WTC11 (cell line): ENCODE data around the gene TRAPPC14. TPM values are rescaled to one million over a fixed set of nuclear protein-coding genes. Genes with fewer than 3 reads are reported as not detected.

Experiments used
- ATAC-seq: fragments of 200-7000 bp; cut with Tn5 transposase; 2 replicates; pipeline ENCODE4 v1.10.0; 2021; ENCODE audit warnings: mild to moderate bottlenecking, moderate library complexity
- CTCF ChIA-PET: fragments of 300-600 bp; sonication (Branson Sonifier 250); formaldehyde crosslinking; loops from one replicate; lab custom pipeline; 2021; ENCODE audit warnings: antibody characterized with exemption; lab: Charles Lee
- POLR2A ChIA-PET: fragments of 350-600 bp; sonication (Branson Sonifier 250); formaldehyde crosslinking; loops from one replicate; lab custom pipeline; 2021; ENCODE audit warnings: antibody characterized with exemption; lab: Charles Lee
- DNase-seq: peaks from one replicate; pipeline ENCODE4 v3.0.0; 2021; ENCODE audit warnings: low spot score
- H3K27ac Mint-ChIP-seq: 2 replicates; pipeline ENCODE4 v1.8.0; 2021; ENCODE audit warnings: mixed read lengths
- H3K27me3 Mint-ChIP-seq: 2 replicates; pipeline ENCODE4 v1.8.0; 2021; ENCODE audit warnings: low read depth, mild to moderate bottlenecking, moderate library complexity, mixed read lengths
- H3K36me3 Mint-ChIP-seq: 2 replicates; pipeline ENCODE4 v1.8.0; 2021; ENCODE audit warnings: mixed read lengths
- H3K4me1 Mint-ChIP-seq: 2 replicates; pipeline ENCODE4 v1.8.0; 2022; ENCODE audit warnings: mixed read lengths
- H3K4me3 Mint-ChIP-seq: 2 replicates; pipeline ENCODE4 v1.8.0; 2021; ENCODE audit warnings: mild to moderate bottlenecking, moderate library complexity, mixed read lengths
- H3K9me3 Mint-ChIP-seq: 2 replicates; pipeline ENCODE4 v1.8.0; 2021; ENCODE audit warnings: mixed read lengths
- ARID4B ChIP-seq: sonication (generic); formaldehyde crosslinking; IDR thresholded peaks from 2 replicates; pipeline ENCODE4 v1.8.0; 2023; ENCODE audit warnings: missing genetic modification reagents, mild to moderate bottlenecking, borderline replicate concordance
- CREM ChIP-seq: sonication (generic); formaldehyde crosslinking; IDR thresholded peaks from 2 replicates; pipeline ENCODE4 v1.8.1; 2022; ENCODE audit warnings: mild to moderate bottlenecking, missing genetic modification reagents, moderate library complexity
- CTCF ChIP-seq: fragments of 200-600 bp; IDR thresholded peaks from 2 replicates; pipeline ENCODE4 v1.8.0; 2022; ENCODE audit warnings: antibody characterized with exemption
- ESRRA ChIP-seq: sonication (generic); formaldehyde crosslinking; IDR thresholded peaks from 2 replicates; pipeline ENCODE4 v1.8.1; 2022; ENCODE audit warnings: mild to moderate bottlenecking, missing genetic modification reagents, borderline replicate concordance
- FOXP1 ChIP-seq: sonication (generic); formaldehyde crosslinking; IDR thresholded peaks from 2 replicates; pipeline ENCODE4 v1.8.0; 2022; ENCODE audit warnings: missing genetic modification reagents, mild to moderate bottlenecking, moderate library complexity, borderline replicate concordance
- GABPB1 ChIP-seq: sonication (generic); formaldehyde crosslinking; IDR thresholded peaks from 2 replicates; pipeline ENCODE4 v1.8.1; 2023; ENCODE audit warnings: mild to moderate bottlenecking, missing genetic modification reagents
- HMGXB4 ChIP-seq: sonication (generic); formaldehyde crosslinking; IDR thresholded peaks from 2 replicates; pipeline ENCODE4 v1.8.1; 2023; ENCODE audit warnings: mild to moderate bottlenecking, moderate library complexity, missing genetic modification reagents
- JUN ChIP-seq: sonication (generic); formaldehyde crosslinking; IDR thresholded peaks from 2 replicates; pipeline ENCODE4 v1.8.0; 2023; ENCODE audit warnings: mild to moderate bottlenecking, missing genetic modification reagents
- MLX ChIP-seq: sonication (generic); formaldehyde crosslinking; IDR thresholded peaks from 2 replicates; pipeline ENCODE4 v1.8.1; 2023; ENCODE audit warnings: mild to moderate bottlenecking, missing genetic modification reagents, moderate library complexity
- NFE2L1 ChIP-seq: sonication (generic); formaldehyde crosslinking; IDR thresholded peaks from 2 replicates; pipeline ENCODE4 v1.8.1; 2023; ENCODE audit warnings: missing genetic modification reagents
- NR3C1 ChIP-seq: sonication (generic); formaldehyde crosslinking; conservative IDR thresholded peaks from 2 replicates; pipeline ENCODE4 v1.8.1; 2023; ENCODE audit warnings: low read depth, mild to moderate bottlenecking, missing genetic modification reagents
- RELA ChIP-seq: sonication (generic); formaldehyde crosslinking; IDR thresholded peaks from 2 replicates; pipeline ENCODE4 v1.8.1; 2022; ENCODE audit warnings: missing genetic modification reagents, mild to moderate bottlenecking, borderline replicate concordance
- USF1 ChIP-seq: sonication (generic); formaldehyde crosslinking; IDR thresholded peaks from 2 replicates; pipeline ENCODE4 v1.8.0; 2022; ENCODE audit warnings: mild to moderate bottlenecking, missing genetic modification reagents
- USF2 ChIP-seq: sonication (generic); formaldehyde crosslinking; IDR thresholded peaks from 2 replicates; pipeline ENCODE4 v1.8.1; 2023; ENCODE audit warnings: mild to moderate bottlenecking, missing genetic modification reagents, moderate library complexity
- ZNF232 ChIP-seq: sonication (generic); formaldehyde crosslinking; IDR thresholded peaks from 2 replicates; pipeline ENCODE4 v1.8.0; 2022; ENCODE audit warnings: mild to moderate bottlenecking, missing genetic modification reagents
- ZNF396 ChIP-seq: fragments of 250-450 bp; sonication (Bioruptor Pico); IDR thresholded peaks from 2 replicates; pipeline ENCODE4 v1.8.0; 2021; ENCODE audit warnings: mild to moderate bottlenecking, moderate library complexity, borderline replicate concordance
- total RNA-seq: library from RNA; stranded (reverse); gene quantifications from 3 replicates; pipeline ENCODE4 v1.2.3, GENCODE V29; 2021

TRAPPC14 gene
- total RNA-seq, 1 experiment from 2014 or later, result 28.0 TPM

GRCh38 chr7:100163871-100164270 lies 5.3 kb upstream of the TRAPPC14 start:
- peak overlapping the region; percentile 16; the same call in 1 of the 2 replicates for H3K27ac Mint-ChIP-seq

GRCh38 chr7:100163006-100163531 lies 4.5 kb upstream of the TRAPPC14 start:
- peak; percentile 59 for TF ChIP-seq USF1 (CRISPR knock-in tag)
- TF ChIP-seq ARID4B, result no peak
- no peak for TF ChIP-seq NR3C1 (CRISPR knock-in tag)
- TF ChIP-seq USF2, result peak; percentile 66; the same call in 1 of the 2 replicates
- no peak for TF ChIP-seq GABPB1
- TF ChIP-seq NFE2L1 (CRISPR knock-in tag), result no peak
- DNase-seq (no peak), ATAC-seq (peak; percentile 11)
- POLR2A ChIA-PET, result interaction anchor here (0.7 kb wide), 2 partner anchors 62 to 245 kb away, joined by 4 to 6 read pairs; partner anchors contain the start of genes AP4M1 and MCM7
- Mint-ChIP-seq H3K9me3 (no peaks in the 10 kb centered on the region), H3K36me3 (no peaks in the 10 kb centered on the region), H3K27me3 (peaks cover 26% of the 10 kb centered on the region), H3K4me1 (peaks cover 36% of the 10 kb centered on the region), H3K27ac (no peak overlapping the region), H3K4me3 (no peak overlapping the region)
- CTCF ChIA-PET, result interaction anchor here (1.2 kb wide), 1 partner anchor 14 kb away, joined by 4 read pairs; the partner anchor contains the start of genes GPC2 and STAG3

More at GRCh38 chr7:100163871-100164270, 5.3 kb upstream of the TRAPPC14 start:
- no peak for DNase-seq
- H3K27me3 Mint-ChIP-seq, result peaks cover 28% of the 10 kb centered on the region
- H3K36me3 Mint-ChIP-seq, result no peaks in the 10 kb centered on the region
- ChIA-PET POLR2A (interaction anchor here (0.7 kb wide), 2 partner anchors 62 to 244 kb away, joined by 4 to 6 read pairs; partner anchors contain the start of genes AP4M1 and MCM7), CTCF (interaction anchor here (0.5 to 1.2 kb wide), 2 partner anchors 11 to 14 kb away, joined by 3 to 4 read pairs; partner anchors contain the start of genes GPC2 and STAG3)
- H3K4me1 Mint-ChIP-seq, result peaks cover 42% of the 10 kb centered on the region
- no peak for TF ChIP-seq JUN
- TF ChIP-seq RELA (CRISPR knock-in tag), result no peak
- no peak for TF ChIP-seq USF1 (CRISPR knock-in tag)
- no peak for TF ChIP-seq HMGXB4
- no peak for TF ChIP-seq ESRRA
- no peak for TF ChIP-seq ZNF232 (CRISPR knock-in tag)
- no peak for ATAC-seq
- no peaks in the 10 kb centered on the region for H3K9me3 Mint-ChIP-seq
- H3K4me3 Mint-ChIP-seq, result no peak overlapping the region

- H3K27me3 Mint-ChIP-seq, result no peaks in the 10 kb centered on the region
- no peak overlapping the region for H3K27ac Mint-ChIP-seq
- ChIA-PET POLR2A (interaction anchor here (1.3 kb wide), 1 partner anchor 8 kb away, joined by 5 read pairs; the partner anchor contains the start of gene GAL3ST4), CTCF (interaction anchor here (1.1 to 2.5 kb wide), 3 partner anchors 9 to 57 kb away, joined by 4 to 14 read pairs (median 7); partner anchors contain the start of gene GAL3ST4)
- ATAC-seq, result no peak
- H3K4me1 Mint-ChIP-seq, result peaks cover 29% of the 10 kb centered on the region
- H3K36me3 Mint-ChIP-seq, result peaks cover 10% of the 10 kb centered on the region
- H3K9me3 Mint-ChIP-seq, result no peaks in the 10 kb centered on the region
- DNase-seq, result no peak
- no peak overlapping the region for H3K4me3 Mint-ChIP-seq
- no peak for TF ChIP-seq ZNF396 (CRISPR knock-in tag)
- no peak for TF ChIP-seq FOXP1 (CRISPR knock-in tag)
- no peak for TF ChIP-seq MLX (CRISPR knock-in tag)
- TF ChIP-seq CTCF, result no peak
- TF ChIP-seq CREM (CRISPR knock-in tag), result no peak
Observed at GRCh38 chr7:100160067-100160466, 1.5 kb upstream of the TRAPPC14 start.
